GM12878 (cell line): ENCODE results near the gene ANGEL2. TPM values are rescaled to one million over a fixed set of nuclear protein-coding genes. Genes with fewer than 3 reads are reported as not detected.

Experiments used
- ATAC-seq: fragments of 200-7000 bp; cut with Tn5 transposase; 3 replicates; pipeline ENCODE4 v1.9.1; 2020; ENCODE audit warnings: mild to moderate bottlenecking, moderate library complexity
- BruUV-seq: library from RNA; stranded (reverse); fragments of 400-500 nt; replicated peaks from 2 replicates; lab custom pipeline; 2021; lab: Mats Ljungman, UMichigan
- CTCF ChIA-PET: fragments of 300-600 bp; sonication (Branson Sonifier 250); formaldehyde crosslinking; extraction: SDS; loops from one replicate; lab custom pipeline; 2021; ENCODE audit warnings: inconsistent platforms; lab: Yijun Ruan, JAX
- POLR2A ChIA-PET: fragments of 350-600 bp; formaldehyde crosslinking; extraction: SDS; loops from one replicate; lab custom pipeline; 2021; ENCODE audit warnings: inconsistent platforms; lab: Charles Lee
- RAD21 ChIA-PET: fragments of 300-600 bp; sonication (Branson Sonifier 250); formaldehyde crosslinking; loops from one replicate; lab custom pipeline; 2023; ENCODE audit warnings: antibody characterized with exemption; ENCODE audit not compliant: unreplicated experiment; lab: Charles Lee
- SMC1A ChIA-PET: fragments of 300-600 bp; sonication (Branson Sonifier 250); formaldehyde crosslinking; loops from one replicate; lab custom pipeline; 2023; ENCODE audit not compliant: unreplicated experiment, uncharacterized antibody; lab: Charles Lee
- DNase-seq: peaks from one replicate; pipeline ENCODE4 v3.0.0-alpha.2; 2011; ENCODE audit warnings: low read depth, low spot score
- FAIRE-seq: peaks from 3 replicates; lab custom pipeline; 2011; peaks lifted over from hg19 to GRCh38; lab: Jason Lieb, UNC
- H2AFZ ChIP-seq: 2 replicates; pipeline ENCODE4 v1.6.0; 2011; ENCODE audit warnings: low read depth, low read length, control low read depth; ENCODE audit not compliant: control insufficient read depth
- H3K27ac ChIP-seq: 2 replicates; pipeline ENCODE4 v1.5.1; 2011; ENCODE audit warnings: control low read depth; ENCODE audit not compliant: control insufficient read depth, insufficient read depth
- H3K27me3 ChIP-seq, 2 experiments: replicated peaks in 1 of 2; 2 replicates each; pipeline versions ENCODE4 v1.6.0 to v1.6.1; 2011; ENCODE audit warnings: low read length in 1 of 2; ENCODE audit not compliant: control insufficient read depth in 2 of 2, insufficient read depth in 2 of 2
- H3K36me3 ChIP-seq, 2 experiments: 2 replicates each; pipeline ENCODE4 v1.5.1; 2011; ENCODE audit warnings: low read length in 1 of 2; ENCODE audit not compliant: control insufficient read depth in 2 of 2, insufficient read depth in 2 of 2
- H3K4me1 ChIP-seq: 2 replicates; pipeline ENCODE4 v1.6.1; 2011; ENCODE audit warnings: mild to moderate bottlenecking, low read length, moderate library complexity, mixed read lengths; ENCODE audit not compliant: control insufficient read depth, insufficient read depth
- H3K4me2 ChIP-seq: 2 replicates; pipeline ENCODE4 v1.6.0; 2011; ENCODE audit warnings: control low read depth; ENCODE audit not compliant: control insufficient read depth, insufficient read depth
- H3K4me3 ChIP-seq: fragments of 200-600 bp; sonication (generic); 2 replicates; pipeline ENCODE4 v1.5.1; 2016
- H3K79me2 ChIP-seq: 2 replicates; pipeline ENCODE4 v1.6.0; 2011; ENCODE audit warnings: low read length; ENCODE audit not compliant: control insufficient read depth, insufficient read depth
- H3K9ac ChIP-seq: 2 replicates; pipeline ENCODE4 v1.8.0; 2011; ENCODE audit warnings: low read length, control low read depth, mixed read lengths; ENCODE audit not compliant: control insufficient read depth, insufficient read depth
- H3K9me3 ChIP-seq: replicated peaks from 3 replicates; pipeline ENCODE4 v1.5.1; 2011; ENCODE audit warnings: mild to moderate bottlenecking, low read length; ENCODE audit not compliant: control insufficient read depth, insufficient read depth
- H4K20me1 ChIP-seq: 2 replicates; pipeline ENCODE4 v1.6.0; 2011; ENCODE audit not compliant: control insufficient read depth, insufficient read depth
- BMI1 ChIP-seq: fragments of 450-650 bp; IDR thresholded peaks from 2 replicates; pipeline ENCODE4 v1.6.1; 2016; ENCODE audit warnings: mild to moderate bottlenecking, moderate library complexity, borderline replicate concordance
- CBX3 ChIP-seq: fragments of 200-600 bp; sonication (generic); IDR thresholded peaks from 2 replicates; pipeline ENCODE4 v1.6.1; 2016; ENCODE audit warnings: low read depth, borderline replicate concordance
- HDAC6 ChIP-seq: fragments of 200-600 bp; sonication (generic); IDR thresholded peaks from one replicate; pipeline ENCODE4 v1.8.0; 2017; ENCODE audit warnings: antibody characterized with exemption; ENCODE audit not compliant: unreplicated experiment
- PML ChIP-seq: IDR thresholded peaks from 2 replicates; pipeline ENCODE4 v1.6.1; 2012; ENCODE audit warnings: low read length, inconsistent platforms
- RAD21 ChIP-seq: IDR thresholded peaks from 2 replicates; pipeline ENCODE4 v1.6.1; 2011; ENCODE audit warnings: mild to moderate bottlenecking, low read depth, low read length, moderate library complexity; ENCODE audit not compliant: insufficient read depth
- ZNF217 ChIP-seq: fragments of 450-650 bp; IDR thresholded peaks from 2 replicates; pipeline ENCODE4 v1.6.1; 2017; ENCODE audit warnings: antibody characterized with exemption, mild to moderate bottlenecking
- ZSCAN29 ChIP-seq: fragments of 450-650 bp; IDR thresholded peaks from 2 replicates; pipeline ENCODE4 v1.6.1; 2017; ENCODE audit warnings: mild to moderate bottlenecking, moderate library complexity
- WGBS: methylation state at CpG from one replicate; pipeline ENCODE4 v1.1.6; 2016; ENCODE audit warnings: low lambda C conversion rate; ENCODE audit not compliant: insufficient replicate concordance, insufficient coverage; ENCODE audit errors: missing lambda C conversion rate; 5-methylcytosine and 5-hydroxymethylcytosine counted together
- in situ Hi-C: fragments of 300-500 bp; cut with MboI; formaldehyde crosslinking; loops from 9 replicates; pipeline ENCODE4 v1.14.3; 2018; ENCODE audit warnings: mixed read lengths
- intact Hi-C: fragments of 100-400 bp; cut with micrococcal nuclease; formaldehyde crosslinking; loops from one replicate; pipeline ENCODE4 v1.14.2; 2022; ENCODE audit not compliant: unreplicated experiment
- polyA plus RNA-seq, 11 experiments: library from polyadenylated mRNA; depleted of rRNA in 4 of 11; unstranded in 6 of 11; stranded (reverse) in 5 of 11; fragments of >200 nt; fragmentation: Nextera tagmentation in 4 of 11; fragmentation: Illumina TruSeq in 1 of 11; extraction: Ambion mirVana in 4 of 11; extraction: Trizol in 1 of 11; gene quantifications; 1 replicate in 1 of 11; 2 replicates in 10 of 11; pipeline versions ENCODE4 v1.2.1 to v1.2.3, GENCODE V29; 2011 to 2016; ENCODE audit warnings: inconsistent platforms in 2 of 11, missing spikeins in 2 of 11, low read depth in 1 of 11
- total RNA-seq, 4 experiments: library from RNA; depleted of rRNA in 3 of 4; stranded (reverse); fragments of >200 nt in 3 of 4; fragmentation: Illumina TruSeq in 1 of 4; extraction: Trizol in 1 of 4; gene quantifications; 2 replicates each; pipeline versions ENCODE4 v1.2.1 to v1.2.3, GENCODE V29; 2013 to 2021
- TF ChIP-seq, protein P1 (sequence below), 3 experiments: IDR thresholded peaks in 2 of 3; conservative IDR thresholded peaks in 1 of 3; 2 replicates each; pipeline ENCODE4 v1.5.1; 2011; ENCODE audit warnings: low read depth in 3 of 3, low read length in 3 of 3, mild to moderate bottlenecking in 3 of 3, control low read depth in 2 of 3, moderate library complexity in 2 of 3, inconsistent platforms in 1 of 3, mixed read lengths in 1 of 3; ENCODE audit not compliant: control insufficient read depth in 2 of 3, insufficient read depth in 1 of 3; ENCODE audit errors: extremely low read depth in 1 of 3

The ANGEL2 gene
- total and polyA plus RNA-seq, 10 of the 15 experiments (the other 5 are each of a cell fraction or from before 2014, with no cell fraction given) = 6.3 to 53.9 (median 30.7) TPM

DNA sequence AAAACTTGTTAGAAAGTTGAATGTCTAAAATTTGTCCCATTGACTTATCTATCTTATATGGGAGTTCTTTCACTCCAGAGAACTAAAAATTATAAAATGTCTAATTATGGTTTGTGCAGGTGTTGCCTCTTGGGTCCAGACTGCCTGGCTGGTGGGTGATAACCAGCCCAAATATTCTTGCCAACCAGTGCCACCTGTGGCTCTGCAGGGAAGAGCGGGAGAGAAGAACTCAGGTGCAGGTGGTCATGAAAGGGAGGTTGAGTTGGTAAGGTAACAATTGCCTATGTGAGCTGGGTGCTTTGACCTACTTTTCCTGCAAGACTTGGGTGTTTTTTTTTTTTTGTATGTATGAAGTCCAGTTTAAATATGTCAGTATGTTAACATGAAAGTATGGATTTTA is 45.6 kb upstream of the ANGEL2 start:
- no peak for FAIRE-seq
- Histone ChIP-seq H3K27me3 (no peaks in the 10 kb centered on the region), H2AFZ (no peak overlapping the region), H3K36me3 (no peaks in the 10 kb centered on the region), H3K4me3 (no peak overlapping the region), H3K27ac (no peak overlapping the region), H3K79me2 (peaks cover 2% of the 10 kb centered on the region), H4K20me1 (no peaks in the 10 kb centered on the region), H3K9ac (no peak overlapping the region), H3K4me1 (no peaks in the 10 kb centered on the region), H3K4me2 (no peak overlapping the region), H3K9me3 (no peaks in the 10 kb centered on the region)
- BruUV-seq = no TSS peak
- peak; percentile 71 for ATAC-seq
- POLR2A ChIA-PET = interaction anchor here (1.1 kb wide), 1 partner anchor 47 kb away, joined by 3 read pairs; no protein-coding TSS in a partner anchor
- 37% methylated on average over 1 of the region's 1 CpG for WGBS
- RAD21 ChIA-PET = interaction anchor here (1.1 to 1.3 kb wide), 2 partner anchors 9 to 200 kb away, joined by 3 to 10 read pairs; no protein-coding TSS in a partner anchor
- CTCF ChIA-PET = interaction anchor here (0.6 to 1.5 kb wide), 5 partner anchors 9 to 1048 kb away, joined by 3 to 6 read pairs (median 3); no protein-coding TSS in a partner anchor
- in situ Hi-C loops (no loop called here), intact Hi-C loops (loop anchor here (10.0 kb wide), 1 partner anchor 396 kb away; no protein-coding TSS in a partner anchor)
- DNase-seq = no peak
- TF ChIP-seq RAD21 (peak; percentile 13; the same call in 1 of the 2 replicates), ZSCAN29 (no peak), CBX3 (no peak), PML (no peak), BMI1 (no peak), ZNF217 (no peak), HDAC6 (no peak)
- TF ChIP-seq, protein P1, sequence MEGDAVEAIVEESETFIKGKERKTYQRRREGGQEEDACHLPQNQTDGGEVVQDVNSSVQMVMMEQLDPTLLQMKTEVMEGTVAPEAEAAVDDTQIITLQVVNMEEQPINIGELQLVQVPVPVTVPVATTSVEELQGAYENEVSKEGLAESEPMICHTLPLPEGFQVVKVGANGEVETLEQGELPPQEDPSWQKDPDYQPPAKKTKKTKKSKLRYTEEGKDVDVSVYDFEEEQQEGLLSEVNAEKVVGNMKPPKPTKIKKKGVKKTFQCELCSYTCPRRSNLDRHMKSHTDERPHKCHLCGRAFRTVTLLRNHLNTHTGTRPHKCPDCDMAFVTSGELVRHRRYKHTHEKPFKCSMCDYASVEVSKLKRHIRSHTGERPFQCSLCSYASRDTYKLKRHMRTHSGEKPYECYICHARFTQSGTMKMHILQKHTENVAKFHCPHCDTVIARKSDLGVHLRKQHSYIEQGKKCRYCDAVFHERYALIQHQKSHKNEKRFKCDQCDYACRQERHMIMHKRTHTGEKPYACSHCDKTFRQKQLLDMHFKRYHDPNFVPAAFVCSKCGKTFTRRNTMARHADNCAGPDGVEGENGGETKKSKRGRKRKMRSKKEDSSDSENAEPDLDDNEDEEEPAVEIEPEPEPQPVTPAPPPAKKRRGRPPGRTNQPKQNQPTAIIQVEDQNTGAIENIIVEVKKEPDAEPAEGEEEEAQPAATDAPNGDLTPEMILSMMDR (IDR thresholded peaks at IDR 0.05 in 2 of 3, conservative IDR thresholded peaks at IDR 0.05 in 1 of 3; ENCODE audit: control insufficient read depth in 2 of 3, extremely low read depth in 1 of 3, insufficient read depth in 1 of 3, low read depth in 3 of 3, low read length in 3 of 3) = peak in 2 of 3 experiments; percentile 9 to 20; a peak in 1 of 6 replicates
- SMC1A ChIA-PET = interaction anchor here (0.6 to 1.6 kb wide), 9 partner anchors 9 to 927 kb away, joined by 3 to 7 read pairs (median 3); partner anchors contain the start of gene ANGEL2
